LoVo (cell line): ENCODE measurements around the gene KIF25.

Source experiments
- DNase-seq: peaks from one replicate; pipeline ENCODE4 v3.0.0-alpha.2; 2016; ENCODE audit warnings: low spot score

KIF25 gene, protein sequence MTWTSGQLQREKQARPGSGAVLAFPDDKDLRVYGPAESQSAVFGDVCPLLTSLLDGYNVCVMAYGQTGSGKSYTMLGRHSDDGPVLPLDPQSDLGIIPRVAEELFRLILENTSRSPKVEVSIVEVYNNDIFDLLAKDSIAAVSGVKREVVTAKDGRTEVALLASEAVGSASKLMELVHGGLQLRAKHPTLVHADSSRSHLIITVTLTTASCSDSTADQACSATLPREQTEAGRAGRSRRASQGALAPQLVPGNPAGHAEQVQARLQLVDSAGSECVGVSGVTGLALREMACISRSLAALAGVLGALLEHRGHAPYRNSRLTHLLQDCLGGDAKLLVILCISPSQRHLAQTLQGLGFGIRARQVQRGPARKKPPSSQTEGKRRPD

DNA sequence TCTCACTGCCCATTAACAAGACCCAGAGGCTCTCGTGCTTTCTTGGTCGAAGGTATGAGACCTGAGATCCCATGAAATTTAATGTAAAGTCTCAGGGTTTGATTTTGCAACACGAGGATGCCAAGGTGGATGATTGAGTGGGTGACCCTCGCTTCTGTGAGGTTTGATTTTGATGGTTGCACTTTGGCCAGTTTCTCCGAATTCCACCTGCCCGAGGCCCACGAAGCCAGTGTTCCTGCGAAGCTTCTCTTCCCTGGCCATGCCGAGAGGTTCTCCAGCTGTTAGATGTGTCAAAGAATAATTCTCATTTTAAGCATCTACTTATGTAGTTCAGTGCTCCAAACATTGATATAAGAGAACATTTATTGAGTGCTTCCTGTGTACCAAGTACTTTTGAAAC lies at the start of gene KIF25:
Gene KIF25 (plus strand): TSS at position 30 of the 400 bp plus-strand sequence. CDS start 31,915 bp downstream, outside the sequence.
- DNase-seq: no peak

DNA sequence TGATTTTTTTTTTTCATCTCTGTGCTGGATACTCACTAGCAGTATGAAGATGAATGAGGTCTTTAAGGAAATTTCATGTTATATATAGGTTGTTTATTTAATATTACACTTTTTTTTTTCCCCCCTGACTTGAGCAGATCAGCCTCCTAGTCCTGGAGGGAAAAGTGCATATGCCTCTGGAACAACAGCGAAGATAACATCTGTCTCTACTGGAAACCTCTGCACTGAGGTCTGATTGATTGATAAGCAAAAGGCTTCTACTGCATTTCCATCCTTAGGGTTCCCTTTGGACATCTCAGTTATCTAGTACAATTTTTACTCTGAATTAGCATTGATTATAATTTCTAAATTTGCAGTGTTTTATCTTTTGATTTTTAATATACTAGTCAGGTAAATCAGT lies 49.8 kb upstream of the KIF25 start:
- no peak for DNase-seq

DNA sequence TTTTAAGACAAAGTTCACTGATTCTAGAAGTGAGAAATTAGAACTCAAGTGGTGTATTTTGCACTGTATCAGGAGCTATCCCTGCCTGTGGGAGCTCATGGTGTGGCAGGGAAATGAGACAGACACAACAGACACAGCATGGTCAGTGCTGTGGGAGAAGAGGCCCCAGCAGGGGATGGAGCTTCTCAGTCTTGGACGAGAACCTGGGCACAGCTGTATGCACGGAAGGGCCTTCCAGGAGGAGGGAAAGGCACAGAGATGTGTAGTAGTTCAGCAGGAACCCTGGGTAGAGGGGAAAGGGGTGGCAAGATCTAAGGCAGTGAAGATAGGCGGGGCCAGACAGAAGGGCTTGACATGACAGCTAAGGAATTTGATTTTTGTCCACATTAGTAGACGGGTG lies 48.8 kb upstream of the KIF25 start:
- no peak for DNase-seq

DNA sequence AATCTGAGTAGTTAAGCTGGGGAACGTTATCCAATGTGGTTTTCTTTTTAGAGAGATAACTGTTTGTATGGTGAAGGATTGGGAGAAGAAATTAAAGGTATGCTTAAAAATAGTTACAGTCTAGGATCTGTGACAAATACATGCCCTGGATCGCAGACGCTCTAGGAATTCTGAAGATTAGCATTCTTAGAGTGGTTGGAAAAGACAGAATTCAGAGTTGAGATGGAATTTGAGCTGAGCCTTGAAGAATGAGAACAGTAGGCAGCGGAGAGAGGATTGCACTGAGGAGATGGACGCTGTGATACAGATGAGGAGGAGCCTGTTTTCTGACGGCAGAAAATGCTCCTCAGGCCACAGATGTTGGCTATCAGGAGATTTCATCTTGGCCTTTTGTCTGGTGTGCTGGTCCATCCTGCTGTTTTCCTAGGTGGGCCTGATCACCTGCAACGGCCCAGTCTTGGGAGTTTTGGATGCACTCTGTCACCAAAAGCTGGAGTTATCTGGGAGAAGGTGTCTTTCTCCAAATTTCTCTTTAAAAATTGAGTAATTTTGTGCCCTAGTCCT lies 48.3 kb upstream of the KIF25 start:
- no peak for DNase-seq

DNA sequence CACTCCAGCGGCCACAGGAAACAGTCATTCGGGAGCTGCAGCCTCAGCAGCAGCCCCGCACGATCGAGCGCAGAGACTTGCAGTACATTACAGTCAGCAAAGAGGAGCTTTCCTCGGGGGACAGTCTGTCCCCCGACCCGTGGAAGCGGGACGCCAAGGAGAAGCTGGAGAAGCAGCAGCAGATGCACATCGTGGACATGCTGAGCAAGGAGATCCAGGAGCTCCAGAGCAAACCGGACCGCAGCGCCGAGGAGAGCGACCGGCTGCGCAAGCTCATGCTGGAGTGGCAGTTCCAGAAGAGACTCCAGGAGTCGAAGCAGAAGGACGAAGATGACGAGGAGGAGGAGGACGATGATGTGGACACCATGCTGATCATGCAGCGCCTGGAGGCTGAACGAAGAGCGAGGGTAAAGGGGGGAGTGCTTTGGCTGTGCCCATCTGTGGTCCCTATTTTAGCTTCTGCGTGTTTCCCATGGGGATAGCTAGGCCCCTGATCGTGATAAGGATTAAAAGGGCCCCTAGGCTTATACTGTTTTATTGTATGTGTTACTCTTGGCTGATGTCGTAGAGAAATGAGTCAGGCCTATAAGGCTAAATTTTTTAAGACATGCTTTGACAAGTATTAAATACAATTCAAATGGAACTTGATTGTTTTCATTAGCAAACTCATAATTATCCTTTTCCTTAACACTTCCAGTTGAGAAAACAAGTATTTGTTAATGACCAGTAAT lies 45.5 kb upstream of the KIF25 start:
- DNase-seq: no peak

DNA sequence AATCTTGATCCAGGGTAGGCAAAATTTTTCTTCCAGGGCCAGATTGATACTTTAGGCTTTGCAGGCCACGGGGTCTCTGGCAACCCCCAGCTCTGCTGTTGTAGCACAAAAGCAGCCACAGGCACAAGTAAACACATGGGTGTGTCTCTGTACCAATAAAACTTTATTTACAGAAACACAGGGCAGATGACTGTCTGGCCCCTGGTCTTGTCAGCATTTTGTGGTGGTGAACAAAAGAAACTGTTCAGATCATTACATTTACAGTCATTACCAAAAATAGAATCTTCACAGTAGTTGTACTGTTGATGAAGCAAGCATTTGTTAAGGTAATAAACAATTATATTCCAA lies 45.0 kb upstream of the KIF25 start:
- no peak for DNase-seq

DNA sequence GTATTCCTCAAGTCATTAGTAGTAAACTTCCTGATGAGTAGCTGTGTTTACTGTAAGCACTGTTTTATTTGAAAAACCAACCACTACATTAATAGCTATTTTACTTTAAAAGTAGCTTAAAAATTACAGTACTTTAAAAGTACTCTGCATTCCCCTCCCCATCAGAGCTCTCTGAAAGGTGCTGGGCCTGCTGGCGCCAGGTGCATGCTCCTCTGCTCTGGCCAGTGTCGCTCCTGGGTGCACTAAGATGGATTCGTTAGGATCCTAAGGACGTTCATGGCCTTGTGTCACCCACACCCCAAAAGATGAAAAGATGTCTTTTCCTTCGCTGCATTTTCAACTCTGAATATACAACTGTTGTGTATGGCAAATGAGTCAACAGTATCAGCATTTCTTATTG lies 43.9 kb upstream of the KIF25 start:
- no peak for DNase-seq

DNA sequence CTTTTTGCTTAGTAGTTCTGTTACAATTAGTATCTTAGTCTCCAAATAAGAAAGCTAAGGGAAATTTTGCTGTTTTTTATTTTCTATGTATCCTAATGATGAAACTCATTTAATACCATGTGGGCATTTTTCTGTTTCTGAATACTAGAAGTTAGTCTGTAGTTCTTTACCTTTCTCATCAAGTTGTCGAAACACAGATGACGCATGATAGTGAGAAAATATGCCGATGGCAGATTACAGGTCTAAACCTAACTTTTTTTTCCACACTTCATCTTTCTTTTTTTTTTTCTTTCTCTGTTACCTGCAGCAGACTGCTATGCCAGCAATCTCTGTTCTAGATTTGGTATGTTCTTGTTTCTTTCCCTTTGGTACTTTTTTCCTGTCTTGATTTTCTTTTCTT lies 43.3 kb upstream of the KIF25 start:
- DNase-seq: no peak

DNA sequence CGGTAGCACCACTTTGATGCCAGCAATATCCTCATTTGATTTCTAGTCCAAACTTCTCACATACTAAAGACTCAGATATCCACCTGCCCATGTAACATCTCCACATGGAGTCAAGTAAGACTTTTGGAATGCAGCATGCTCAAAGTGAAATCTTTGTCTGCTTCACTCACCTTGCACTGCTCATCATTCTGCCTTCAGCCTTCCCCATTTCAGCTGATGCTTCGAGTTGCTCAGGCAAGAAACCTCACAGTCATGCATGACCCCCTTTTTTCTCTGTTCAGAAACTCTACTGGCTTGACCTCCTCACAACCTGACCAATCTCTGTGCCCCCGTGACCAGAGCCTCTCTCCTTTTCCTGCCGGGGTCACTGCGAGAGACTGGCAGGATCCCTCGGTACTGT lies 41.0 kb upstream of the KIF25 start:
- no peak for DNase-seq

DNA sequence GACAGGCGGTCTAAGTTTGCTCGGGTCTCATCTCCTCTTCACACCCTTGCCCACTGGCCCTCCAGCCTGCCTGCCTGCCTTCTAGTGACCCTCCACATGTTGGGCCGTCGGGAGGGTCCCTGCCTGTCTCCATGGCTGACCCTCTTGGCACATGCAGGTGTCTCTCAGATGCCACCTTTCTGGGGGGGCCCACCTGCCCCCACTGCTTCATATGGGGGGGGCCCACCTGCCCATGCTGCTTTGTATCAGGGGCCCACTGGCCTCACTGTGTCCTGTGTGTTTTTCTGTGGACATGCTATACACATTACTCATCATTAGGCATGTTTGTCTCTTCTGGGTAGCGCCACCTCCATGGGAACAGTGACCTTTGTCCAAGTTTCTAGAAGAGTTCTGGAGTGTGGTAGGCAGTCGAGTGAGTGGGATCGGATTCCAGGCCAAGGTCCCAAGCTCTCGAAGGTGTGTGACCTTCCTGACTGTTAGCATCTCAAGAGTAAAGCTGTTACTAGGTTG lies 40.4 kb upstream of the KIF25 start:
- DNase-seq: no peak

DNA sequence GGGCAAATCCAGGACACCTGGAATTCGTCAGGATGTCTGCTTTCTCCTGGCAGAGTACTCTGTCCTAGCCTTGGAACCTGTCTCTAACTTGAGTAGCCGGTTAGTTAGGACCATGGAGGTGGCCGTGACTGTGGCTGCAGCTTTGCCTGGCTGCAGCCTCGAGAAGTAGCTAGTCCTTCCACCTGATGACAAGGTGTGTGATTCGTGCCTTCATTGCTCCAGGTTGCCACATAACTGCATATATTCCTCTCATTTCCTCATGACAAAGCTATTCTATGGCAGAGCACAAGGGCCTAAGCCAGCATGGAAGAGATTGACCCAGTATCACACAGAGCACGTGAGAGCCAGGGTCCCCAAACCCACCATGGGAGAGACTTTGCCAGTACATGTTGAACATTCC lies 39.8 kb upstream of the KIF25 start:
- no peak for DNase-seq

DNA sequence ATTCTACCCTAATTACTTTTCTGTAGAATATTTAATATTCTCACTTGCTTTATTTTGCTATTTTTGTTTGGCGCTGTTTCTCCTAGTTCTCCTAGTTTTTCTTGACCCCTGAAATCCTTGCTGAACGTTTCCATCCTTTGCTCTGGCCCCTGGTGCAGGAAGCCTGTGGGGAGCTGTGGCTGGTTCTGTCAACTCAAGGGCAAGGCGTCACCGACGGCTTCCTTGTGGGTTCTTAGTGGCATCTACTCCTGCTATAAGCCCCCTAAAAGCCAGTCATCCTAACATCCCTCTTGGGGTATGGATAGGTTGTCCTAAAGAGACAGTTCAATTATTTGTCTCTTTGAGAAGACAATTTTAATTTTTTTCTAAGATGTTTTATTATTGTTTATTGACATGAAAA lies 36.9 kb upstream of the KIF25 start:
- DNase-seq: no peak

DNA sequence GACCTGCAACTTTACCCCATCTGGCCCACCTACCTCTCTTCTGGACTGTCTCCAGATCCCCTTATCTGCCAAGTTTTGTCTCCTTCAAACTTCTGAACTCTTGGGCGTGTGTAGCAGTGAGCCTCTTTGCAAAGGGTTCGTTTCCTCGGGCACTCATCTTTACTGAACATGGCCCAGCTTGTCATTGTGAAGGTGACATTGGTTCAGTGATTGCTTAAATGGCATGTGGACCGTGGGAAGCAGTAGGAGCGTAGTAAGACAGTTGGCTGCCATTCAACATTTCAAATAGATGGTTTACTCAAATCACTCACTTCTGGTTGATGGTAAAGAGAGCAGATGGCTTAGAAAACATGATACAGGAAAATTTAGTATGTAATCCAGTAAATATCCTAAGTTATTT lies 34.8 kb upstream of the KIF25 start:
- no peak for DNase-seq

DNA sequence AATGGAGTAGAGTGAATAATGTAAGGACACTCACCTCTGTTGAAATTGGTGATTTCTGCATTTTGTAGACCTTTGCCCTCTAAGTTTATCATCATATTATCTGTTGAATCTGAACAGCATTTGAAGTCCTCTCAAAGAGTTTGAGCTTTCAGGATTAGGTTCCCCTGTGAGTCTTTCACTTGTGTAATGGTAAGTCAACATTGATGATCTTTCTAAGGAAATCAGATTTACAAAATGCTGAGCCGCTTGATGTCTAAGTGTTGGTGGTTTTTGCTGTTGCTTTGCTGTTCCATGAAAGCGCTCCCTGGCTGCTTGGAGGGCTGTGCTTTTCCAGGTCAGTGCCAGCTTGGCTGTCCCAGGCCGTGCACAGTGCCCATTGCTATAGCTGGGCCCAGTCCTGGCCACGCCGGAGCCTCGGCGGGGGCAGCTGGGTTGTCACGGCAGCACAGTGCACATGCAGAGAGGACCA lies 33.8 kb upstream of the KIF25 start:
- no peak for DNase-seq

DNA sequence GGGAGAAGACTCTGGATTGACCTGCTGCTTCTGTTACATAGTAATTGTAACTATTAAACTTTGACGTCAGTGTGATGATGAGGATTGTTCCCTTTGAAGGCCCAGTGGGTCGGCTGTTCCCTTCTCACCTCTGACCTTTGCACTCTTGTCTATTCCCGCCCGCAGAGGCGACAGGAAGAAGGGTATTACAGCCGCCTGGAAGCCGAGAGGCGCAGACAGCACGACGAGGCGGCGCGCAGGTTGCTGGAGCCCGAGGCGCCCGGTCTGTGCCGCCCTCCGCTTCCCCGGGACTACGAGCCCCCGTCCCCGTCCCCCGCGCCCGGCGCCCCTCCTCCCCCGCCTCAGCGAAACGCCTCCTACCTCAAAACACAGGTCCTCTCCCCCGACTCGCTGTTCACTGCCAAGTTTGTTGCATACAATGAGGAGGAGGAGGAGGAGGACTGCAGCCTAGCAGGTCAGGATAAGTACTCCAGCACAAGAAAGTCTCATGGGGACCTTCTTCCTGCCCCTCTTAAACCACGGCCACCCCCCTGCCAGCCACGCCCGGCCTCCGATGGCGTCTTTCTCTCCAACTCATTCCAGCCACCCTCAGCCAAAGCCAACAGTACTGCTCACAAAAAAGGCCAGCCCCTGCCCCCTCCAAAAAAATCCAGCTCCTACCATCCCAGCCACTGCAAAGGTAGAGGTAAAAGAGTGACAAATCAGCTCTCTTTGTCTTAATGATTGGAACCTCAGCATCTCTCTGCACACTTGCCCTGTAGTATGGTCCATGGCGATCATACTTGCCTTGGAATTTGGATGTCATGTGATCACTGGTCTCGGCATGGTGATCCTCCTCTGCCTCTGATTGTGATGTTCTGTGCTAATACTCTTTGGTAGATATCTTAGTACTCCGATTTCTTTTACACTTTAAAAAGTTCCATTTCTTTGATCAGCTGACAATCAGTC lies 31.6 kb upstream of the KIF25 start:
- no peak for DNase-seq

DNA sequence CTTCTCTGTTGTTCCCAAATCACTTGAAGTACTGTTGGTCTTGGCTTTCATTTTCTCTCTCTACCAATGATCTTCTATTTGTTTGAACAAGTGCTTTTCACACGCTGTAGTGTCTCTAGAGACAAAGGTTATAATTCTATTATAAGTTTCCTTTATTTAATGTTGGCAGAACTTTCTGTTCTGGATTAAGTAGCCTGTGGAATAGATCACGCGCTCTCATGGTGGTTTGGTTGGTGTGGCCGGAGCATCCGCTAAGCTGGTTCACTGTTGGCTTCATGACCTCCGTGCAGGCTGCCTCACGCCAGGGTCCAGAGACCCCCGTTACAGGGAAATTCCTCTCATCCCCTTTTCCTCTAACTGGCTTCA lies 30.9 kb upstream of the KIF25 start:
- no peak for DNase-seq

DNA sequence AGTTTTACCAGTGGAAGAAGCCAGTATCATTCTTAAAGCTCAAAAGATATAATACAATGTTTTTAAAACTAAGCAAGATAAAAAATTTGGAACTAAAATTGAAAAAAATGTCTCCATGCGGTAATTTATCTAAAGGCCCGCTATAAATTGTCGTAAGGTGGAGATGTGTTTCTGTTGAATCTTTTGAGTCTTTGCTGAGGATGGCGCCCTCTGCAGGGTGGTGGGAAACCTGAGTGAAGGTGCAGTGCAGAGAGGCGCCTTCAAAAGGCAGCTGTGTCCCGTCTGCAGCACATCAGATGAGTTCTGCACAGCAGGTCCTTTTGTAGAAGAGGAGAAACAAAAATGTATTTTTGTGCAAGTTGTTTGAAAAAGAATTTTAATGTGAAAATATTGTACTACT lies 29.4 kb upstream of the KIF25 start:
- DNase-seq: no peak

DNA sequence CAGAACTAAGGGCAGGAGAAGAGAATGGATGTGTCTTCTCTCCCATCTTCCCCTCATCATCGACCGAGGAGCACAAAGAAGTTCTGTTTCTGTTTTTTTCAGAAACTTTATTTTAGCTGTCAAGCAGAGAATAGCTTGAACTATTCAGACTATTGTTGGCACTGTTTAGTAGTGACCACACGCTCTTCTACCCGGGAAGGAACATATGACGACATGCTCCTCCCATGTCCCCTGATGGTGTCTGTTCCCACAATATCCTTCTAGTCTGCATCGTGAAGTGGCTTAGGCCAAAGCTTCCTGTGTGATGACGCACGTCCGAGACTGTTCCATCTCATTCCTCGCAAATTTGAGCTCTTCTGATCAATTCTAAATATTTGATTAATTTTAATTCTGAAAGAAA lies 27.2 kb upstream of the KIF25 start:
- DNase-seq: no peak

DNA sequence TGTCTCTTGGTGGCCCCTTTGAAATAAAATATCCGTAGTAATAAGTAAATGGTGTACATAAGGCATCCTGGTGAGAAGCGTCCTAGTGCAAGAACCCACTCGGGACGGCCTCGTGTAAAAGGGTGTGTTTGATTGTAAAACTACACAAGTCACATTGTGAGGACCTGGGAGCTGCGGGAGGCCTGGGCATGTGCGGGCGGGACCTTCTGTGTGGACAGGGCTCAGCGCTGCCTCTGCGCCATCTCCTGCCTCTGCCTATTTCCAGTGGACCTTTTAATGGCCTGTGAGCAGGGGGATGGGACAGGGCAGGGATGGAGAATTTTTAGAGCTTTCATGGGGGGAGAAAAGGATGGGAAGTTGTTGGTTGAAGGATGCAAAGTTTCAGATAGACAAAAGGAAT lies 25.3 kb upstream of the KIF25 start:
- no peak for DNase-seq

DNA sequence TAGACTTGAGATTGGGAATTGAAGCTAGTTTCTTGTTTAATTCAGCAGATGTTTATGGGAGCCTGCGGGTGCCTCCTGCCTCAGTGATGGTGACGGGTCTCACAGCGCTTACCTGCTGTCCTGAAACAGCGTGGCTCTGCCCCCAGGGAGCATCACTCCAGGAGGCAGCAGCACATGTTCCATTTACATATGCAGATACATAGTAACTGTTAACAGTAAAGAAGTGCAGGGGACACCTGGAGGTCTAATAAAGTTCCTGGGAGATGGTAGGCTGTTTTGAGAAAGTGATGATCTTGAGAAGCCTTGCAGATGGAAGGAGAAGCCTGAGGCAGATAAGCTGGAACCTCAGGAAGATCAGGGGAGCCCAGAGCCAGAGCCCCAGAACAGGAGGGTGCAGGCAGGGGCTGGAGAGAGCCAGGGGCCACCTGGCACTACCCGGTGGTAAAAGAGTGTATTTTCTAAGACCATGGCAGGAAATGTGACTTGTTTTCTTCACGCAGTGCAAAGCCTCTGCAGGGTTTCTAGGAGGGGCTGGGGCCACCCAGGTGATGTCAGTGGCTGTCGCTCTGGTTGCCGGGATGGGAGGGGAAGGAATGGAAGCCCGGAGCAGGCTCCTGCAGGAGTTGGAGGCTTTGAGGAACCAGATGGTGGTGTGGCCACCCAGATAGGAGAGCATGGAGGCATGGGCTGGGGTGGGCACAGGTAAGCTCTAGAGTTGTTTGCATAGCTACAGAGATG lies 24.2 kb upstream of the KIF25 start:
- no peak for DNase-seq

DNA sequence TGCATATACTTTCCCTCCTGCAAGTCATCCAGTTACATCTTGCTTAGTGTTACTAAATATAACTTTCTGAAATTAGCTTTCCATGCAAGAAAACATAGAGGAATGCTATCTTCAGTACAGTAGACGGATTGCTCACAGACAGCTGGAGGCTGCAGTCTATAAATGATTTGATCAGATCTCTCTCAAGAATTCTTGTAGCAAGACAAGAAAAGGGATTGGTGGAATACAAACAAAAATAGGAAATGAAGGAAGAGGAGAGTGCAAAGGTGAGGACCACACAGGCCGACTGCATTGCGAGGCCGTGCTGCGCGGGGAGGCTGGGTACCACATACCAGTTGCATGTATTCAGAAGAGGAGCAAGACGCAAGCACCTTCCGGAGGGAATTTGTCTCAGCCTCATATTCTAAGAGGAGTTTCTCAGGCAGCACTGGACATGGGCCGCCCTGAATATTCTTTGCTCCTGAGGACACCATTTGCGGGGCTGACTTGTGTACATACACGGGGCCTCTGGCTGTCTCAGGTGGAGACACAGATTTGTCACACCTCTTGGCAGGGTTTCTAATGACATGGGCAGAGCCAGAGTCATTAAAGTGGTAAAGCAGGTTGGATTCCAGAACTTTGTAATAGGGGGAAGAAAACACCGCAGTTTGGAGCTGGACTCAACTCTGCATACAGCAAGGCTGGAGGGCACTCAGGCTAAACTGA lies 22.7 kb upstream of the KIF25 start:
- DNase-seq: no peak
